ENCODE data around the gene LRRC7. TPM values are rescaled to one million over a fixed set of nuclear protein-coding genes. Genes with fewer than 3 reads are reported as not detected.

LRRC7 gene
- total RNA-seq, 1 donor from 2014 or later, result 7.8 TPM

DNA sequence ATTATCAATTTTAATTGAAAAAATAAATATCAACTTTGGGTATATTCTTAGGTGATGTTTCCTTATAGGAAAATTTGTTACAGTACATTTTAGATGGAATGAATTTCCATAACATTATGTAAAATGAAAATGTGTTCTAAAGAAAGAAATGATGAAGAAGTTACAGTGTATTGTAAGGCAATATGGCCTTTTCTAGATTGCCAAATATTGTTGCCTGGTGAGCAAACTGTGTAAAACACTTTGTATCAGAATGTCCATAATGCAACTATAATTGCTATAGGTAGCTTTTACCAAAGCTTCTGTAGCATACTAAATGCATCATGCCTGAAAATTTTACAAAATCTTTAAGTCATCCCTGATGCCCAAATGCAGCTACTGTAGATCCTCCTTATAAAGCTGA lies 285.0 kb downstream of the LRRC7 start:
- peaks cover under 1% of the 10 kb centered on the region for H3K27me3 Mint-ChIP-seq
- no peak overlapping the region for H3K4me3 Mint-ChIP-seq (ENCODE audit: low read depth)
- TF ChIP-seq, protein P1, sequence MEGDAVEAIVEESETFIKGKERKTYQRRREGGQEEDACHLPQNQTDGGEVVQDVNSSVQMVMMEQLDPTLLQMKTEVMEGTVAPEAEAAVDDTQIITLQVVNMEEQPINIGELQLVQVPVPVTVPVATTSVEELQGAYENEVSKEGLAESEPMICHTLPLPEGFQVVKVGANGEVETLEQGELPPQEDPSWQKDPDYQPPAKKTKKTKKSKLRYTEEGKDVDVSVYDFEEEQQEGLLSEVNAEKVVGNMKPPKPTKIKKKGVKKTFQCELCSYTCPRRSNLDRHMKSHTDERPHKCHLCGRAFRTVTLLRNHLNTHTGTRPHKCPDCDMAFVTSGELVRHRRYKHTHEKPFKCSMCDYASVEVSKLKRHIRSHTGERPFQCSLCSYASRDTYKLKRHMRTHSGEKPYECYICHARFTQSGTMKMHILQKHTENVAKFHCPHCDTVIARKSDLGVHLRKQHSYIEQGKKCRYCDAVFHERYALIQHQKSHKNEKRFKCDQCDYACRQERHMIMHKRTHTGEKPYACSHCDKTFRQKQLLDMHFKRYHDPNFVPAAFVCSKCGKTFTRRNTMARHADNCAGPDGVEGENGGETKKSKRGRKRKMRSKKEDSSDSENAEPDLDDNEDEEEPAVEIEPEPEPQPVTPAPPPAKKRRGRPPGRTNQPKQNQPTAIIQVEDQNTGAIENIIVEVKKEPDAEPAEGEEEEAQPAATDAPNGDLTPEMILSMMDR (IDR thresholded peaks at IDR 0.05; ENCODE audit: unreplicated experiment), result no peak
- H3K27ac Mint-ChIP-seq, result no peak overlapping the region
- DNase-seq (ENCODE audit: low spot score, unreplicated experiment), result no peak
- no peaks in the 10 kb centered on the region for H3K9me3 Mint-ChIP-seq (ENCODE audit: low read depth)
- H3K36me3 Mint-ChIP-seq (ENCODE audit: insufficient read depth), result no peaks in the 10 kb centered on the region
- H3K4me1 Mint-ChIP-seq (ENCODE audit: low read depth), result no peaks in the 10 kb centered on the region

DNA sequence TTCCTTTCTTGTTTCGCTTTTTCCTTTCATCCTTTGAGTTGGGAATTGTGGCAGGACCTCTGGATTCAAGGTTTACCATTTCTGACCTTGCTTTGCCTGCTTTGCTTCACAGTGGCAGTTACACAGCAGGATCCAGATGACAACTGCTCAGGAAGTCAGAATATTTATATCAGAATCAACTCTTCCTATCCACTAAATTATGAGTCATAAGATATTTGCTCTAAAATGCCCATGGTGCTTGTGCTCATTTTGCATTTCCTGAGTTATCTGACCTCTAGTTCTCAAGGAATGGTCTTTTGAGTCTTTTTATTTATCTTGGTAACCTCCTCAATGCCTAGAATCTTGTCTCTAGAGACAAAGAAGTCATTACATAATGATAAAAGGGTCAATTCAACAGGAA lies 290.8 kb downstream of the LRRC7 start:
- Mint-ChIP-seq H3K9me3 (ENCODE audit: low read depth) (no peaks in the 10 kb centered on the region), H3K36me3 (ENCODE audit: insufficient read depth) (no peaks in the 10 kb centered on the region), H3K27me3 (no peaks in the 10 kb centered on the region), H3K4me1 (ENCODE audit: low read depth) (peaks cover 5% of the 10 kb centered on the region), H3K27ac (no peak overlapping the region), H3K4me3 (ENCODE audit: low read depth) (no peak overlapping the region)
- TF ChIP-seq, protein P1 (IDR thresholded peaks at IDR 0.05; ENCODE audit: unreplicated experiment), result no peak
- DNase-seq (ENCODE audit: low spot score, unreplicated experiment), result no peak

DNA sequence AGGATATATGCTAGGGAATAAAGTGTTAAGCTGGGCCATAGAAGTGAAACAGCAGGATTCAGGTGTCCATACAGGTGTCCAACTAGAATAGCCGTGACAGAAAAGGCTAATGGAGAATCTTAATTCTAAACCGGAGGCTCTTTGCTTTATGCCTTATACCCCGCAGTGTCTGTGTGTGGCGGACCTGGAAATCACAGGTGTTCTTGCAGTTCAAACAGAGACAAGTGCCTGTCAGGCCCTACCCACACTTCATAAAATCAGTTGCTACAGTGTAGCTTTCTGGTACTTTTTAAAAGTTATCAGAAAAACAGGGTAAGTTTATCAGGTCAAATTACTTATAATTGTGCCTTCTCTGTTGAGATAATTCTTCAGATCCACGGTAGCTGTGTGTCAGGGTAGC lies 293.9 kb downstream of the LRRC7 start:
- Mint-ChIP-seq H3K4me1 (ENCODE audit: low read depth) (peaks cover 5% of the 10 kb centered on the region), H3K36me3 (ENCODE audit: insufficient read depth) (no peaks in the 10 kb centered on the region), H3K4me3 (ENCODE audit: low read depth) (no peak overlapping the region), H3K27ac (no peak overlapping the region), H3K9me3 (ENCODE audit: low read depth) (no peaks in the 10 kb centered on the region), H3K27me3 (no peaks in the 10 kb centered on the region)
- TF ChIP-seq, protein P1 (IDR thresholded peaks at IDR 0.05; ENCODE audit: unreplicated experiment), result no peak
- no peak for DNase-seq (ENCODE audit: low spot score, unreplicated experiment)

DNA sequence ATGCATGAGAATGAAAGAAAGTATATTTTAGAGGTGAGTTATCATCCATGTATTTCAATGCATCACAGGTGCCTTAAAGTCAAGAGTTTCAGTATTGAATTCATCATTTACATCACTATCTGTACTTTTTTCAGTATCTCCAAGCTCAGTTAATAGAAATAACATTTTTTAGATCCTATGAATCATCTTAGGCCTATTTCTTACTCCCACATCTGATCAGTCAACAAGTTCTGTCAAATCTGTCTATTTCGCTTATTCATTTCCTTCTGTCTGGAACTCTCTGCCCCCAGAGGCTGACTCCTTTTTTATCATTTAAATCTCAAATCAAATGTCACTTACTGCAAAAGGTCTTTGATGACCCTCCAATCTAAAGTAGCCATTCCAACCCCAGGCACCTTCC lies 295.2 kb downstream of the LRRC7 start:
- Mint-ChIP-seq H3K9me3 (ENCODE audit: low read depth) (no peaks in the 10 kb centered on the region), H3K27me3 (no peaks in the 10 kb centered on the region), H3K4me1 (ENCODE audit: low read depth) (peaks cover 5% of the 10 kb centered on the region), H3K4me3 (ENCODE audit: low read depth) (no peak overlapping the region), H3K27ac (no peak overlapping the region), H3K36me3 (ENCODE audit: insufficient read depth) (no peaks in the 10 kb centered on the region)
- TF ChIP-seq, protein P1 (IDR thresholded peaks at IDR 0.05; ENCODE audit: unreplicated experiment), result no peak
- no peak for DNase-seq (ENCODE audit: low spot score, unreplicated experiment)

DNA sequence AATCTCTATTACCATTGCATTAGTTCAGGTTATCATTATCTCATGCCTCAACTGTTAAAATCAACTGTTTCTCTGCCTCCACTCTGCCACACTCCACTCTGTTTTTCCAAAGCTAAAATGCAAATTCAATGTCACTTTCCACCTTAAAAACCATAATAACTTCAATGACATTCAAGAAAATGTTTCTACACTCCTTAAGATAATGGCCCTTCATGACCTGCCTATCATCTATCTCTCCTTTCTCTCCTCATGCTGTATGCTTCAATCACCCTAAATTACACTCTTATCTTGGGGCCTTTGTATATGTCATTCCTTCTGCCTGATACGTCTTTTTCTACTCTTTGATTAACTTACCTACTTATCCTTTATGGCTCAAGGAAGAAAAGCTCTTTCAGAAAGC lies 296.0 kb downstream of the LRRC7 start:
- H3K4me3 Mint-ChIP-seq (ENCODE audit: low read depth), result no peak overlapping the region
- H3K9me3 Mint-ChIP-seq (ENCODE audit: low read depth), result no peaks in the 10 kb centered on the region
- peaks cover 3% of the 10 kb centered on the region for H3K4me1 Mint-ChIP-seq (ENCODE audit: low read depth)
- no peaks in the 10 kb centered on the region for H3K27me3 Mint-ChIP-seq
- TF ChIP-seq, protein P1 (IDR thresholded peaks at IDR 0.05; ENCODE audit: unreplicated experiment), result no peak
- no peak for DNase-seq (ENCODE audit: low spot score, unreplicated experiment)
- no peaks in the 10 kb centered on the region for H3K36me3 Mint-ChIP-seq (ENCODE audit: insufficient read depth)
- H3K27ac Mint-ChIP-seq, result no peak overlapping the region

All from progenitor cell of endocrine pancreas (in vitro differentiated cells).